HEK293T (cell line): ENCODE results near the gene UGT1A6.

Source experiments
- ELF4 ChIP-seq: fragments of 450-650 bp; IDR thresholded peaks from 2 replicates; pipeline ENCODE4 v1.6.1; 2017; ENCODE audit warnings: antibody characterized with exemption
- HDGF ChIP-seq: fragments of 450-650 bp; IDR thresholded peaks from 2 replicates; pipeline ENCODE4 v1.6.1; 2017; ENCODE audit warnings: antibody characterized with exemption, borderline replicate concordance
- NFRKB ChIP-seq: fragments of 450-650 bp; IDR thresholded peaks from 2 replicates; pipeline ENCODE4 v1.6.1; 2016; ENCODE audit warnings: mild to moderate bottlenecking, moderate library complexity
- PKNOX1 ChIP-seq: fragments of 450-650 bp; IDR thresholded peaks from 2 replicates; pipeline ENCODE4 v1.6.1; 2016
- SUZ12 ChIP-seq: fragments of 450-650 bp; IDR thresholded peaks from 2 replicates; pipeline ENCODE4 v1.6.1; 2016; ENCODE audit warnings: mild to moderate bottlenecking
- ZNF384 ChIP-seq: fragments of 450-650 bp; IDR thresholded peaks from 2 replicates; pipeline ENCODE4 v1.6.1; 2016

GRCh38 chr2:233789554-233789953 lies 96.9 kb downstream of the UGT1A6 start:
- TF ChIP-seq ELF4: no peak
- no peak for TF ChIP-seq ZNF384
- TF ChIP-seq HDGF: no peak
- TF ChIP-seq PKNOX1: no peak
- no peak for TF ChIP-seq NFRKB
- no peak for TF ChIP-seq SUZ12
